H9 (cell line): ENCODE measurements around the gene DHRS9. TPM values are rescaled to one million over a fixed set of nuclear protein-coding genes. Genes with fewer than 3 reads are reported as not detected.

Experiments used
- DNase-seq: peaks from one replicate; pipeline ENCODE4 v3.0.0-alpha.2; 2017
- H2AFZ ChIP-seq: one replicate; pipeline ENCODE4 v1.6.1; 2013; ENCODE audit warnings: mild to moderate bottlenecking, low read length, control low read depth, moderate library complexity
- H2AK5ac ChIP-seq: 2 replicates; pipeline ENCODE4 v1.6.1; 2013; ENCODE audit warnings: low read length, control low read depth, mixed read lengths; ENCODE audit not compliant: insufficient read length
- H2BK120ac ChIP-seq: one replicate; pipeline ENCODE4 v1.6.1; 2013; ENCODE audit warnings: low read depth, mild to moderate bottlenecking, low read length, control low read depth, inconsistent platforms; ENCODE audit not compliant: poor library complexity, severe bottlenecking
- H2BK12ac ChIP-seq: 2 replicates; pipeline ENCODE4 v1.6.1; 2013; ENCODE audit warnings: low read length, control low read depth, mixed read lengths, low read depth; ENCODE audit not compliant: insufficient read length
- H2BK15ac ChIP-seq: 2 replicates; pipeline ENCODE4 v1.6.1; 2013; ENCODE audit warnings: low read depth, low read length, control low read depth
- H2BK20ac ChIP-seq: one replicate; pipeline ENCODE4 v1.6.1; 2013; ENCODE audit warnings: low read depth, mild to moderate bottlenecking, low read length, control low read depth, inconsistent platforms; ENCODE audit not compliant: poor library complexity, severe bottlenecking
- H2BK5ac ChIP-seq: 2 replicates; pipeline ENCODE4 v1.6.1; 2013; ENCODE audit warnings: low read length, control low read depth, mixed read lengths; ENCODE audit not compliant: insufficient read length
- H3K14ac ChIP-seq: 2 replicates; pipeline ENCODE4 v1.6.1; 2013; ENCODE audit warnings: low read length, control low read depth; ENCODE audit not compliant: insufficient read depth
- H3K18ac ChIP-seq: 2 replicates; pipeline ENCODE4 v1.6.1; 2013; ENCODE audit warnings: low read depth, mild to moderate bottlenecking, mixed read lengths, low read length, control low read depth; ENCODE audit not compliant: insufficient read length
- H3K23ac ChIP-seq: 2 replicates; pipeline ENCODE4 v1.6.1; 2013; ENCODE audit warnings: low read length, control low read depth, mixed read lengths, low read depth; ENCODE audit not compliant: insufficient read length
- H3K23me2 ChIP-seq: 2 replicates; pipeline ENCODE4 v1.6.1; 2013; ENCODE audit warnings: low read depth, mild to moderate bottlenecking, mixed read lengths, low read length, control low read depth; ENCODE audit not compliant: insufficient read length, poor library complexity, severe bottlenecking
- H3K27ac ChIP-seq: 2 replicates; pipeline ENCODE4 v1.5.1; 2013; ENCODE audit warnings: low read length, control low read depth, mixed read lengths, low read depth; ENCODE audit not compliant: insufficient read length
- H3K27me3 ChIP-seq: 2 replicates; pipeline ENCODE4 v1.6.1; 2013; ENCODE audit warnings: low read length, control low read depth, inconsistent platforms; ENCODE audit not compliant: insufficient read depth
- H3K4ac ChIP-seq: 2 replicates; pipeline ENCODE4 v1.6.1; 2013; ENCODE audit warnings: low read depth, mild to moderate bottlenecking, control low read depth, inconsistent platforms, low read length, moderate library complexity
- H3K4me1 ChIP-seq: 2 replicates; pipeline ENCODE4 v1.6.1; 2013; ENCODE audit warnings: low read length, control low read depth, inconsistent platforms; ENCODE audit not compliant: insufficient read depth
- H3K4me2 ChIP-seq: 2 replicates; pipeline ENCODE4 v1.6.1; 2013; ENCODE audit warnings: low read length, control low read depth, mixed read lengths; ENCODE audit not compliant: insufficient read length, insufficient read depth
- H3K56ac ChIP-seq: 2 replicates; pipeline ENCODE4 v1.6.1; 2013; ENCODE audit warnings: low read depth, mild to moderate bottlenecking, mixed read lengths, low read length, control low read depth; ENCODE audit not compliant: insufficient read length
- H3K79me1 ChIP-seq: 2 replicates; pipeline ENCODE4 v1.6.1; 2013; ENCODE audit warnings: low read depth, mild to moderate bottlenecking, moderate library complexity, low read length, control low read depth, inconsistent platforms; ENCODE audit not compliant: insufficient read depth, poor library complexity, severe bottlenecking
- H3K79me2 ChIP-seq: 2 replicates; pipeline ENCODE4 v1.6.1; 2013; ENCODE audit warnings: low read length, control low read depth, inconsistent platforms; ENCODE audit not compliant: insufficient read depth
- H3K9ac ChIP-seq: 2 replicates; pipeline ENCODE4 v1.6.1; 2013; ENCODE audit warnings: low read length, control low read depth, mixed read lengths; ENCODE audit not compliant: insufficient read length; ENCODE audit errors: extremely low read depth
- H3K9me3 ChIP-seq: one replicate; pipeline ENCODE4 v1.6.1; 2013; ENCODE audit warnings: low read depth, low read length, inconsistent platforms; ENCODE audit not compliant: control insufficient read depth
- H3T11ph ChIP-seq: one replicate; pipeline ENCODE4 v1.6.1; 2013; ENCODE audit warnings: mild to moderate bottlenecking, low read length, control low read depth, inconsistent platforms
- H4K20me1 ChIP-seq: one replicate; pipeline ENCODE4 v1.6.1; 2013; ENCODE audit not compliant: control insufficient read depth, insufficient read length, insufficient read depth
- H4K5ac ChIP-seq: 2 replicates; pipeline ENCODE4 v1.6.1; 2013; ENCODE audit warnings: low read depth, mild to moderate bottlenecking, mixed read lengths, low read length, control low read depth; ENCODE audit not compliant: insufficient read length
- H4K8ac ChIP-seq: replicated peaks from 2 replicates; pipeline ENCODE4 v1.6.1; 2013; ENCODE audit warnings: low read length, control low read depth, mixed read lengths, low read depth; ENCODE audit not compliant: insufficient read length
- H4K91ac ChIP-seq: 2 replicates; pipeline ENCODE4 v1.6.1; 2013; ENCODE audit warnings: low read depth, mild to moderate bottlenecking, moderate library complexity, mixed read lengths, low read length, control low read depth; ENCODE audit not compliant: insufficient read length
- H3K27ac Mint-ChIP-seq, 3 experiments: 2 replicates in 2 of 3; 3 replicates in 1 of 3; pipeline ENCODE4 v1.8.0; 2020 to 2021; ENCODE audit warnings: mixed read lengths in 3 of 3, mild to moderate bottlenecking in 1 of 3, moderate library complexity in 1 of 3
- H3K27me3 Mint-ChIP-seq: 2 replicates; pipeline ENCODE4 v1.8.0; 2021; ENCODE audit warnings: low read depth, mild to moderate bottlenecking, moderate library complexity, mixed read lengths
- H3K36me3 Mint-ChIP-seq, 3 experiments: 2 replicates in 2 of 3; 3 replicates in 1 of 3; pipeline ENCODE4 v1.8.0; 2020 to 2021; ENCODE audit warnings: low read depth in 3 of 3, mixed read lengths in 3 of 3; ENCODE audit not compliant: insufficient read depth in 1 of 3
- H3K4me1 Mint-ChIP-seq, 2 experiments: 2 replicates each; pipeline ENCODE4 v1.8.0; 2020; ENCODE audit warnings: mixed read lengths in 2 of 2
- H3K4me3 Mint-ChIP-seq, 2 experiments: 2 replicates in 1 of 2; 3 replicates in 1 of 2; pipeline ENCODE4 v1.8.0; 2020 to 2021; ENCODE audit warnings: mild to moderate bottlenecking in 2 of 2, mixed read lengths in 2 of 2, moderate library complexity in 1 of 2
- H3K9me3 Mint-ChIP-seq, 2 experiments: 2 replicates in 1 of 2; 3 replicates in 1 of 2; pipeline ENCODE4 v1.8.0; 2020; ENCODE audit warnings: mild to moderate bottlenecking in 2 of 2, mixed read lengths in 2 of 2, moderate library complexity in 1 of 2
- WGBS: extraction: QIAGEN DNeasy Blood & Tissue Kit; methylation state at CpG from one replicate; pipeline ENCODE4 v1.1.7; 2013; ENCODE audit warnings: missing lambda C conversion rate, low lambda C conversion rate, mixed read lengths; ENCODE audit not compliant: insufficient read length; ENCODE audit errors: extremely low coverage; 5-methylcytosine and 5-hydroxymethylcytosine counted together
- total RNA-seq: library from RNA; stranded (reverse); gene quantifications from 2 replicates; pipeline ENCODE4 v1.2.1, GENCODE V29; 2021
- TF ChIP-seq, protein P1 (sequence below): fragments of 200-600 bp; sonication (generic); conservative IDR thresholded peaks from 3 replicates; pipeline ENCODE4 v1.8.0; 2021; ENCODE audit warnings: antibody characterized with exemption, mild to moderate bottlenecking

Gene DHRS9
- total RNA-seq, 1 experiment from 2014 or later, result not detected

DNA sequence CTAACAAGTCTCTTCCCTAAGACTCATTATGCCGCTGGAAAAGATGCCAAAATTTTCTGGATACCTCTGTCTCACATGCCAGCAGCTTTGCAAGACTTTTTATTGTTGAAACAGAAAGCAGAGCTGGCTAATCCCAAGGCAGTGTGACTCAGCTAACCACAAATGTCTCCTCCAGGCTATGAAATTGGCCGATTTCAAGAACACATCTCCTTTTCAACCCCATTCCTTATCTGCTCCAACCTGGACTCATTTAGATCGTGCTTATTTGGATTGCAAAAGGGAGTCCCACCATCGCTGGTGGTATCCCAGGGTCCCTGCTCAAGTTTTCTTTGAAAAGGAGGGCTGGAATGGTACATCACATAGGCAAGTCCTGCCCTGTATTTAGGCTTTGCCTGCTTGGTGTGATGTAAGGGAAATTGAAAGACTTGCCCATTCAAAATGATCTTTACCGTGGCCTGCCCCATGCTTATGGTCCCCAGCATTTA, 26.3 kb downstream of the DHRS9 start:
- H3K4me3 Mint-ChIP-seq, result no peak overlapping the region
- Histone ChIP-seq H3K23ac (no peak overlapping the region), H3K4ac (no peak overlapping the region), H3K9me3 (no peaks in the 10 kb centered on the region), H2AFZ (no peak overlapping the region), H4K5ac (no peak overlapping the region), H3K18ac (no peak overlapping the region), H3K9ac (no peak overlapping the region), H3K14ac (no peak overlapping the region), H2BK5ac (no peak overlapping the region), H3T11ph (no peak overlapping the region), H3K79me1 (no peaks in the 10 kb centered on the region), H2BK120ac (no peak overlapping the region), H3K56ac (no peak overlapping the region), H2BK15ac (no peak overlapping the region), H3K27me3 (no peaks in the 10 kb centered on the region), H4K20me1 (no peaks in the 10 kb centered on the region), H2BK20ac (no peak overlapping the region), H3K79me2 (no peaks in the 10 kb centered on the region), H4K8ac (no peak overlapping the region), H4K91ac (no peak overlapping the region), H3K23me2 (no peaks in the 10 kb centered on the region), H2BK12ac (no peak overlapping the region), H2AK5ac (no peak overlapping the region), H3K27ac (no peak overlapping the region), H3K4me2 (no peak overlapping the region), H3K4me1 (no peaks in the 10 kb centered on the region)
- H3K36me3 Mint-ChIP-seq, result no peaks in the 10 kb centered on the region
- H3K27ac Mint-ChIP-seq, result no peak overlapping the region; a peak in 1 of 7 replicates
- TF ChIP-seq, protein P1, sequence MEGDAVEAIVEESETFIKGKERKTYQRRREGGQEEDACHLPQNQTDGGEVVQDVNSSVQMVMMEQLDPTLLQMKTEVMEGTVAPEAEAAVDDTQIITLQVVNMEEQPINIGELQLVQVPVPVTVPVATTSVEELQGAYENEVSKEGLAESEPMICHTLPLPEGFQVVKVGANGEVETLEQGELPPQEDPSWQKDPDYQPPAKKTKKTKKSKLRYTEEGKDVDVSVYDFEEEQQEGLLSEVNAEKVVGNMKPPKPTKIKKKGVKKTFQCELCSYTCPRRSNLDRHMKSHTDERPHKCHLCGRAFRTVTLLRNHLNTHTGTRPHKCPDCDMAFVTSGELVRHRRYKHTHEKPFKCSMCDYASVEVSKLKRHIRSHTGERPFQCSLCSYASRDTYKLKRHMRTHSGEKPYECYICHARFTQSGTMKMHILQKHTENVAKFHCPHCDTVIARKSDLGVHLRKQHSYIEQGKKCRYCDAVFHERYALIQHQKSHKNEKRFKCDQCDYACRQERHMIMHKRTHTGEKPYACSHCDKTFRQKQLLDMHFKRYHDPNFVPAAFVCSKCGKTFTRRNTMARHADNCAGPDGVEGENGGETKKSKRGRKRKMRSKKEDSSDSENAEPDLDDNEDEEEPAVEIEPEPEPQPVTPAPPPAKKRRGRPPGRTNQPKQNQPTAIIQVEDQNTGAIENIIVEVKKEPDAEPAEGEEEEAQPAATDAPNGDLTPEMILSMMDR, result no peak
- peaks cover 55% of the 10 kb centered on the region for H3K27me3 Mint-ChIP-seq
- DNase-seq, result no peak
- H3K4me1 Mint-ChIP-seq, result peaks cover 0 to 4% of the 10 kb centered on the region in 2 experiments; a peak in 1 of 4 replicates
- WGBS, result no CpG with 5 or more reads among the region's 5 CpGs
- 0 out of 5 replicates have a peak, but pooled peaks cover 0 to 3% of the 10 kb centered on the region in 2 experiments for H3K9me3 Mint-ChIP-seq
